Mucosa of descending colon (tissue), 3 donors: ENCODE measurements around the gene BEAN1. TPM values are rescaled to one million over a fixed set of nuclear protein-coding genes. Genes with fewer than 3 reads are reported as not detected.

Experiments
- ATAC-seq: fragments of 200-7000 bp; cut with Tn5 transposase; one replicate; pipeline ENCODE4 v1.9.1; 2020; ENCODE audit warnings: mild to moderate bottlenecking, moderate library complexity
- DNase-seq, 3 donors: peaks; one replicate each; pipeline ENCODE4 v3.0.0-alpha.2; 2020
- H3K36me3 ChIP-seq: fragments of 200-600 bp; one replicate; pipeline ENCODE4 v1.8.0; 2021; ENCODE audit warnings: low read depth, mild to moderate bottlenecking
- H3K4me1 ChIP-seq: fragments of 200-600 bp; one replicate; pipeline ENCODE4 v1.8.0; 2021; ENCODE audit warnings: low read depth, mild to moderate bottlenecking
- H3K4me3 ChIP-seq: fragments of 200-600 bp; one replicate; pipeline ENCODE4 v1.8.0; 2021; ENCODE audit warnings: mild to moderate bottlenecking
- H3K9me3 ChIP-seq: fragments of 200-600 bp; one replicate; pipeline ENCODE4 v1.8.0; 2021; ENCODE audit warnings: mild to moderate bottlenecking
- CTCF ChIP-seq: fragments of 200-600 bp; IDR thresholded peaks from one replicate; pipeline ENCODE4 v1.8.0; 2022; ENCODE audit warnings: antibody characterized with exemption, mild to moderate bottlenecking
- intact Hi-C, 2 donors: fragments of 100-400 bp; cut with DNase I in 1 of 2; cut with micrococcal nuclease in 1 of 2; formaldehyde crosslinking; loops; one replicate each; pipeline versions ENCODE4 v1.11.0 to v1.11.1; 2022; cut with DNase I, micrococcal nuclease
- total RNA-seq, 3 donors: library from RNA; stranded (reverse); fragmentation: NEBNext Ultra II Directional in 2 of 3; extraction: Animal tissue kit (Norgen Biotek cat#: 25700) in 2 of 3; gene quantifications; one replicate each; pipeline versions ENCODE4 v1.2.1 to v1.2.4, GENCODE V29; 2021 to 2023
- donor health status: DM: no; HTN: no; CAD: no; lungs with moderate emphysema.
- donor health status: DM: no; HTN: no; CAD: no.
- donor health status: DM: no; HTN: yes; CAD: no.

BEAN1 gene
- total RNA-seq, 3 donors from 2014 or later, result 0.22 TPM; not detected in 2

GRCh38 chr16:66524601-66525164, 97.6 kb downstream of the BEAN1 start:
- peak; percentile 69 for ATAC-seq
- Histone ChIP-seq H3K9me3 (no peaks in the 10 kb centered on the region), H3K4me1 (no peaks in the 10 kb centered on the region), H3K36me3 (no peaks in the 10 kb centered on the region), H3K4me3 (no peak overlapping the region)
- peak in 1 of 3 donors; percentile 45 for DNase-seq
- no peak for TF ChIP-seq CTCF
- intact Hi-C loops, result no loop called here

- intact Hi-C loops, result no loop called here
- H3K4me3 ChIP-seq, result no peak overlapping the region
- ATAC-seq, result no peak
- no peaks in the 10 kb centered on the region for H3K4me1 ChIP-seq
- DNase-seq, result no peak
- TF ChIP-seq CTCF, result no peak
- H3K36me3 ChIP-seq, result no peaks in the 10 kb centered on the region
- H3K9me3 ChIP-seq, result no peaks in the 10 kb centered on the region
These were observed 98.5 kb downstream of the BEAN1 start for GRCh38 chr16:66525396-66526180.

DNA sequence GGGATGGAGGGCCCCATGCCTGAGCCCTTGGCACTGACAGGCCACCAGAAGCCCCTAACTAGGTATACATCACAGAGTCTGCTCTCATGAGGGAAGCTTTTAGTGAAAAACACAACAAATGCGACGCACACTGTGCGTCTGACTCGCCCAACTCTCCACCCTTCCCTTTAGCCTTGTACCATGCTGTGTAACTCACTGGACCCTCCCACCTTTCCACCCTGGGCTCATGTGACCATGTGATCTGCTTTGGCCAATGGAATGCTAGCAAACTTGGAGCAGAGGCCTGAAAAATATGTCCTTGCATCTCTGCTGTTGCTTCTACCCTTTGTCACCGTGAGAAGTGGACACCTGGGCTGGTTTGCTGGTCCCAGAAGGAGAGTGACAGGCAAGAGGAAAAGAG, 101.2 kb downstream of the BEAN1 start:
- intact Hi-C loops, result no loop called here
- no peak for ATAC-seq
- H3K36me3 ChIP-seq, result no peaks in the 10 kb centered on the region

DNA sequence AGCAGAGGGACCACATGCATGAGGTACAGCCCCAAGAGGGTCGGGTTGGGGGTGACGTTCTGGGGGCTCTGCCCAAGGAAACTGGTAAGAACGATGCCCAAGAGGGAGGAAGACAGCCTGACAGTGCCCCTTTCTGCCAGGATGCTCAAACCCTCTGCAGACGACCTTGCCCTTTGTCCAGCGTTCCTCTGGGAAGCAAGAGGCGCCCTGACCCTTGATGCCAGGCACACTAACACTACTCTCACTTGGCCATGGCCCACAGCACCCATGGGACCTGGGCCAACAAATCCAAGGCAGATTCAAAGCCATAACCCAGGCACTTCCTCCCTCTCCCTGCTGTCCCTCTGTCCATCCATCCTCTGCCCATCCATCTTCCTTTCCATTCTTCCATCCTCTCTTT, 102.4 kb downstream of the BEAN1 start:
- Histone ChIP-seq H3K4me3 (no peak overlapping the region), H3K9me3 (no peaks in the 10 kb centered on the region), H3K4me1 (no peaks in the 10 kb centered on the region), H3K36me3 (no peaks in the 10 kb centered on the region)
- intact Hi-C loops, result no loop called here
- DNase-seq (no peak), ATAC-seq (no peak)
- TF ChIP-seq CTCF, result no peak

More for the DNA sequence above, 101.2 kb downstream of the BEAN1 start:
- TF ChIP-seq CTCF, result no peak
- Histone ChIP-seq H3K4me3 (no peak overlapping the region), H3K4me1 (no peaks in the 10 kb centered on the region), H3K9me3 (no peaks in the 10 kb centered on the region)
- DNase-seq, result no peak

Other genes with a start within 250 kb of the BEAN1 start
- 10 to 100 TPM in 2 of 3 donors, 1 to 10 TPM in 1; 5.5 to 17.0 (median 10.2) TPM for gene CDH5, start 60.6 kb upstream of the BEAN1 start, total RNA-seq
- gene TK2, start 122.8 kb downstream of the BEAN1 start, total RNA-seq, result 10 to 100 TPM; 14.4 to 29.4 (median 17.8) TPM
- 10 to 100 TPM; 26.9 to 42.0 (median 29.1) TPM for gene CKLF, start 125.3 kb downstream of the BEAN1 start, total RNA-seq
- gene CMTM1, start 139.1 kb downstream of the BEAN1 start, total RNA-seq, result 1 to 10 TPM; 3.1 to 6.1 (median 4.8) TPM
- under 1 TPM in 1 of 3 donors, not detected in 2; 0.46 TPM for gene CMTM2, start 152.2 kb downstream of the BEAN1 start, total RNA-seq
- gene CMTM3, start 177.4 kb downstream of the BEAN1 start, total RNA-seq, result 10 to 100 TPM in 1 of 3 donors, 1 to 10 TPM in 2; 3.1 to 15.9 (median 9.3) TPM